GM18951 (cell line): ENCODE measurements around the gene LRRC4B.

Source experiments
- POLR2A ChIP-seq: IDR thresholded peaks from 4 replicates; pipeline ENCODE4 v1.6.1; 2011; ENCODE audit warnings: mild to moderate bottlenecking; ENCODE audit not compliant: insufficient read length, insufficient read depth; ENCODE audit errors: extremely low read depth
- in situ Hi-C: fragments of 300-500 bp; cut with MboI; formaldehyde crosslinking; loops from one replicate; pipeline ENCODE4 v1.12.0; 2022; ENCODE audit warnings: low sequenced_read_pairs, mixed read lengths, inconsistent platforms; ENCODE audit not compliant: unreplicated experiment

LRRC4B gene

GRCh38 chr19:50564229-50565105, 3.8 kb downstream of the LRRC4B start:
- no peak for TF ChIP-seq POLR2A
- in situ Hi-C loops, result no loop called here

GRCh38 chr19:50563597-50563996, 4.6 kb downstream of the LRRC4B start:
- no peak for TF ChIP-seq POLR2A
- in situ Hi-C loops, result no loop called here

GRCh38 chr19:50562996-50563395, 5.2 kb downstream of the LRRC4B start:
- in situ Hi-C loops, result no loop called here
- TF ChIP-seq POLR2A, result no peak

- in situ Hi-C loops, result no loop called here
- TF ChIP-seq POLR2A, result no peak
Measured at GRCh38 chr19:50562329-50562728, 5.9 kb downstream of the LRRC4B start.

- TF ChIP-seq POLR2A, result no peak
- in situ Hi-C loops, result no loop called here
Measured at GRCh38 chr19:50559636-50560035, 8.6 kb downstream of the LRRC4B start.

- TF ChIP-seq POLR2A, result no peak
- in situ Hi-C loops, result no loop called here
Measured at GRCh38 chr19:50558449-50558848, 9.8 kb downstream of the LRRC4B start.

GRCh38 chr19:50558039-50558438, 10.2 kb downstream of the LRRC4B start:
- in situ Hi-C loops, result no loop called here
- TF ChIP-seq POLR2A, result no peak

GRCh38 chr19:50557009-50557613, 11.1 kb downstream of the LRRC4B start:
- TF ChIP-seq POLR2A, result no peak
- in situ Hi-C loops, result no loop called here

GRCh38 chr19:50556282-50557008, 11.8 kb downstream of the LRRC4B start:
- in situ Hi-C loops, result no loop called here
- TF ChIP-seq POLR2A, result no peak

- in situ Hi-C loops, result no loop called here
- TF ChIP-seq POLR2A, result no peak
Measured at GRCh38 chr19:50555450-50556281, 12.6 kb downstream of the LRRC4B start.

- no peak for TF ChIP-seq POLR2A
- in situ Hi-C loops, result no loop called here
Measured at GRCh38 chr19:50555033-50555432, 13.2 kb downstream of the LRRC4B start.

GRCh38 chr19:50554212-50554611, 14.0 kb downstream of the LRRC4B start:
- no peak for TF ChIP-seq POLR2A
- in situ Hi-C loops, result no loop called here
